ENCODE data around the gene TREM1.

The TREM1 gene

DNA sequence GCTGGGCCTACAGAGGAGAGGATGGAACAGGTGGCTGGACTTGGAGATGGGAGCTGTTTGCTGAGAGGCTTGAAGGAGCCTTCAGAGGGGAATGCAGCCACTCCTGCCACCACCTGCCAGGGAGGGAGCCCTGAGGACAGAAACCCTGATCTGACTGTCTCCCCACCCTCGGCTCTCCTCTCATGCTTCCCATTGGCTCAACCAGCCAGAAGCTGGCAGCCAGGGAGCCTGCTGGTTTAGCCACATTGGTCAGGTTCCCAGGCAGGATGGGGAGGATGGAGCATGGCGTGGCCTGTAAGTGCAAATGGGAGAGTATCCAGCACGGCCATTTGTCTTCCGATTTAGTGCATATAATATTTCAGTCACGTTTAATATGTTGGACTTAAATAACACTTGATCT is 12.8 kb downstream of the TREM1 start:
- TF ChIP-seq, protein P1, sequence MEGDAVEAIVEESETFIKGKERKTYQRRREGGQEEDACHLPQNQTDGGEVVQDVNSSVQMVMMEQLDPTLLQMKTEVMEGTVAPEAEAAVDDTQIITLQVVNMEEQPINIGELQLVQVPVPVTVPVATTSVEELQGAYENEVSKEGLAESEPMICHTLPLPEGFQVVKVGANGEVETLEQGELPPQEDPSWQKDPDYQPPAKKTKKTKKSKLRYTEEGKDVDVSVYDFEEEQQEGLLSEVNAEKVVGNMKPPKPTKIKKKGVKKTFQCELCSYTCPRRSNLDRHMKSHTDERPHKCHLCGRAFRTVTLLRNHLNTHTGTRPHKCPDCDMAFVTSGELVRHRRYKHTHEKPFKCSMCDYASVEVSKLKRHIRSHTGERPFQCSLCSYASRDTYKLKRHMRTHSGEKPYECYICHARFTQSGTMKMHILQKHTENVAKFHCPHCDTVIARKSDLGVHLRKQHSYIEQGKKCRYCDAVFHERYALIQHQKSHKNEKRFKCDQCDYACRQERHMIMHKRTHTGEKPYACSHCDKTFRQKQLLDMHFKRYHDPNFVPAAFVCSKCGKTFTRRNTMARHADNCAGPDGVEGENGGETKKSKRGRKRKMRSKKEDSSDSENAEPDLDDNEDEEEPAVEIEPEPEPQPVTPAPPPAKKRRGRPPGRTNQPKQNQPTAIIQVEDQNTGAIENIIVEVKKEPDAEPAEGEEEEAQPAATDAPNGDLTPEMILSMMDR (IDR thresholded peaks at IDR 0.05; ENCODE audit: low read depth, low read length, missing control alignments) = no peak
- Histone ChIP-seq H3K4me3 (ENCODE audit: low read depth, low read length) (no peak overlapping the region), H3K27ac (no peak overlapping the region), H3K36me3 (replicated peaks) (no peaks in the 10 kb centered on the region), H3K27me3 (replicated peaks) (peaks cover 2% of the 10 kb centered on the region)
- DNase-seq = no peak
- in situ Hi-C loops (cut with HindIII; ENCODE audit: low pct_ligation_motif_present, low sequenced_read_pairs) = no loop called here

DNA sequence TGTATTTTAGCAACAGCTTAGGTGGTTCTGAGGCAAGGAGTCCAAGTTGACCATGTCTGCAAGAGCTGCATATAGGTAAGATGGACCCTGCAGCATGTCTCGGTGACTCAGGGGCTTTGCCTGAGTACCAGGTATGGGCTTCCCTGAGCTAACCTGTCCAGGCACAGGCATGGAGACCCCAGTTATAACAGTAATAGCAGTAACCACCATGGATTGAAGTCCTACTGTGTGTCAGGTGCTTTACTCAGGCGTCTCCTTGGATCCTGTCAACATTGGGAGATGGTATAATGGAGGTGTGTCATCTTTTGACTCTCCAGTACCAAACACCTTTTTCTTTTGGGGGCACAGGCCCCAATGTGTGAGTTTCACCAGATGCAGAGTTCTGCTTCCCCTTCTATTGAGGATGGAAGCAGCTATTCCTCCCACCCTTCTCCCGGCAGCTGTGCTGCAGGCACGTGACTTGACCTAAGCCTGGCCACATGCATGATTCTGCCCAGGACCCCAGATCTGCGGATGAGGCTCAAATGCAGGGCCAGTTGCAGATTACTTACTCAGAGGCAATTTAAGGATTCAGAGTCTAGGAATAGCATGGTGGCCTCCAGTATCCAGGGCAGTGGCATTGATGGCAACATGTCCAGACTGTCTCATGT is 13.8 kb downstream of the TREM1 start:
- Histone ChIP-seq H3K4me3 (ENCODE audit: low read depth, low read length) (no peak overlapping the region), H3K27me3 (replicated peaks) (peaks cover 2% of the 10 kb centered on the region), H3K36me3 (replicated peaks) (no peaks in the 10 kb centered on the region), H3K27ac (no peak overlapping the region)
- DNase-seq = no peak
- in situ Hi-C loops (cut with HindIII; ENCODE audit: low pct_ligation_motif_present, low sequenced_read_pairs) = no loop called here
- TF ChIP-seq, protein P1 (IDR thresholded peaks at IDR 0.05; ENCODE audit: low read depth, low read length, missing control alignments) = no peak

DNA sequence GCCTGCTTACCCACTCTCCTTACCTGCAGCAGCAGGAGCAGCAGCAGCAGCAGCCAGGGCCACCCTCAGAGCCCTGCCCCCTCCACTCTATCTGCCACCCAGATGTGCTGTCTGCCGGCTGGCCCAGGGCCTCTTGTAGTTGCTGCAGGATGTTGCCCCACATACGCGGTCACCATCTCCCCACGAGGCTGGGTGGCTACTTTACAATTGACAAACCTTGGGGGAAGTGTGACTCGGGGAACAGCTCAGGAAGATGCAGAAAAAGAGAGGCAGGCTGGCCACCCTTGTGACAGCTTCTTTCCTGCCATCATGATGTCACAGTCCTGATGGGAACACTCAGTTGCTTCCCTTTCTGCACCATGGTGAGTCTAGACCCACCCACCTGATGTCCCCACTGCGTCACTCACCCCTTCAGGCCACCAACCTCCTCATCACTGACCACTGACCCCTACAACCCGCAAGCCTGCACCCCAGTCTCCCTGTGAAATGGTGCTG is 14.5 kb downstream of the TREM1 start:
- DNase-seq = no peak
- no peak overlapping the region for H3K27ac ChIP-seq
- TF ChIP-seq, protein P1 (IDR thresholded peaks at IDR 0.05; ENCODE audit: low read depth, low read length, missing control alignments) = no peak
- no peaks in the 10 kb centered on the region for H3K36me3 ChIP-seq (replicated peaks)
- no peak overlapping the region for H3K4me3 ChIP-seq (ENCODE audit: low read depth, low read length)
- in situ Hi-C loops (cut with HindIII; ENCODE audit: low pct_ligation_motif_present, low sequenced_read_pairs) = no loop called here
- peaks cover 2% of the 10 kb centered on the region for H3K27me3 ChIP-seq (replicated peaks)

DNA sequence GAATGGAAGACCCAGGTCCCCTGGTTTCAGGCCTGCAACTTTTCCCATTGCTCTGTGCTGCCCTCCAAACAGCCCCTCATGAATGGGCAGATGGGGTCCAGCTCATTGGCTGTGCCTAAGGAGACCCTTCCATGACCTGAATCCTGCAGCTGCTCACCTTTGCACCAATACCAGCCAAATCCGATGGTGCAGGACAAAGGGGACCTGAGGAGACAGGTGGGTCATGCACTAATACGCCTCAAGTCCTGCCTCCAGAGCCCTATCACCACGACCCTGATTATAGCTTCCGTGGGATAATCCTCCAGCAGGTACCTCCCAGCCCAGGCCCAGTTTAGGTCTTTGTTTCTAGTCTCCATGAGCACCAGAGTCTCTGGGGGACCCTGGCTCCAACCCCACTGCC is 16.8 kb downstream of the TREM1 start:
- no peak overlapping the region for H3K27ac ChIP-seq

DNA sequence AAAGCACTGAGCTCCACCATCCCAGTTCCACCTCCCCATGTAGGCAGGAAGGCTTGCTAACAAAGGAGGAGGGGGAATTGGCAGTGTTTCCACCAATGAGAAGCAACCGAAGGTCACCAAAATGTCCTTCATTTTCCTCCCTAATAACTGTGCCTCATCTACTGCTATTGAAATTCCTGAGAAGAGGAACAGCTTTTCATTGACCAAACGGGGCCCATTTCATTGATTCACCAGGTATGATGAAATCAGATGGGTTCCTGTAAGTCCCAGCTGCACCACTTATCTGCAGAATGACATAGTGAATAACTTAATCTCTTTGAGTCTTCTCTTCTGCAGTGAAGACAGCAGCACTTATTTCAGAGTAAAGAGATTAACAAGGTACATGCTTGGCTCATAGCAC is 17.3 kb downstream of the TREM1 start:
- no peak for DNase-seq
- Histone ChIP-seq H3K27ac (no peak overlapping the region), H3K4me3 (ENCODE audit: low read depth, low read length) (no peak overlapping the region), H3K27me3 (replicated peaks) (no peaks in the 10 kb centered on the region), H3K36me3 (replicated peaks) (no peaks in the 10 kb centered on the region)
- in situ Hi-C loops (cut with HindIII; ENCODE audit: low pct_ligation_motif_present, low sequenced_read_pairs) = no loop called here
- TF ChIP-seq, protein P1 (IDR thresholded peaks at IDR 0.05; ENCODE audit: low read depth, low read length, missing control alignments) = no peak

More for the DNA sequence above, 16.8 kb downstream of the TREM1 start:
- Histone ChIP-seq H3K4me3 (ENCODE audit: low read depth, low read length) (no peak overlapping the region), H3K36me3 (replicated peaks) (no peaks in the 10 kb centered on the region), H3K27me3 (replicated peaks) (no peaks in the 10 kb centered on the region)
- TF ChIP-seq, protein P1 (IDR thresholded peaks at IDR 0.05; ENCODE audit: low read depth, low read length, missing control alignments) = no peak
- in situ Hi-C loops (cut with HindIII; ENCODE audit: low pct_ligation_motif_present, low sequenced_read_pairs) = no loop called here
- no peak for DNase-seq

DNA sequence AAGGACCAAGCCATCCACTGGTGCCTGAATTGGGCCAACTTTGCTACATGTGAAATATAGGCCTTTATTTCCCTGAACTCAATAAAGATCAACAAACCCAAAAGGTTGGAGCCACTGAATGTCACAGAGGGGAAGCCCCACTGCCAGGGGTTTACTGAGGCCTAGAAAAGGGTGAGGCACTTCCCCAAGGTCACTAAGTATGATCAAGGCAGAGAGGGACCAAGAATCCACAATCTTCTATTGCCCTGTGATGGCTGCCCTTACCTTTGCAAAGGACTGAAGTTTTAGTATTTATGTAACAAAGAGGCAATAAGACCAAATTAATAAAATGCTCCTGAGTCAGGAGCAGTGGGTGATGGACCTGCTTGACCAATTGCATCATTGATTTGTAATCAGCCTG is 18.0 kb downstream of the TREM1 start:
- Histone ChIP-seq H3K4me3 (ENCODE audit: low read depth, low read length) (no peak overlapping the region), H3K36me3 (replicated peaks) (no peaks in the 10 kb centered on the region), H3K27ac (no peak overlapping the region), H3K27me3 (replicated peaks) (no peaks in the 10 kb centered on the region)
- in situ Hi-C loops (cut with HindIII; ENCODE audit: low pct_ligation_motif_present, low sequenced_read_pairs) = no loop called here
- TF ChIP-seq, protein P1 (IDR thresholded peaks at IDR 0.05; ENCODE audit: low read depth, low read length, missing control alignments) = no peak
- DNase-seq = no peak
